BJ (cell line): ENCODE data around the gene ADRA1B. TPM values are rescaled to one million over a fixed set of nuclear protein-coding genes. Genes with fewer than 3 reads are reported as not detected.

Source experiments
- CTCF ChIA-PET: fragments of 350-600 bp; formaldehyde crosslinking; extraction: SDS; loops from one replicate; lab custom pipeline; 2021; ENCODE audit warnings: antibody characterized with exemption, inconsistent platforms; lab: Yijun Ruan, JAX
- POLR2A ChIA-PET: fragments of 300-600 bp; sonication (Branson Sonifier 250); formaldehyde crosslinking; extraction: SDS; loops from one replicate; lab custom pipeline; 2021; ENCODE audit warnings: antibody characterized with exemption; lab: Charles Lee
- DNase-seq: peaks from one replicate; pipeline ENCODE4 v3.0.0-alpha.2; 2011; ENCODE audit warnings: low read depth
- H3K27me3 ChIP-seq: 2 replicates; pipeline ENCODE4 v1.6.0; 2011; ENCODE audit warnings: low read length; ENCODE audit not compliant: control insufficient read depth, insufficient read depth
- H3K36me3 ChIP-seq: 2 replicates; pipeline ENCODE4 v1.5.1; 2011; ENCODE audit warnings: low read length; ENCODE audit not compliant: control insufficient read depth, insufficient read depth
- H3K4me3 ChIP-seq: 2 replicates; pipeline ENCODE4 v1.5.1; 2011; ENCODE audit warnings: low read depth, mild to moderate bottlenecking, control low read depth, low read length
- polyA plus RNA-seq: library from polyadenylated mRNA; depleted of rRNA; stranded (reverse); fragments of >200 nt; gene quantifications from 2 replicates; pipeline ENCODE4 v1.2.3, GENCODE V29; 2011
- TF ChIP-seq, protein P1 (sequence below): IDR thresholded peaks from 2 replicates; pipeline ENCODE4 v1.5.1; 2011; ENCODE audit warnings: low read depth, mild to moderate bottlenecking, control low read depth, inconsistent platforms, low read length, moderate library complexity; ENCODE audit not compliant: insufficient read depth

ADRA1B gene
- polyA plus RNA-seq, 1 experiment, result 2.1 TPM

DNA sequence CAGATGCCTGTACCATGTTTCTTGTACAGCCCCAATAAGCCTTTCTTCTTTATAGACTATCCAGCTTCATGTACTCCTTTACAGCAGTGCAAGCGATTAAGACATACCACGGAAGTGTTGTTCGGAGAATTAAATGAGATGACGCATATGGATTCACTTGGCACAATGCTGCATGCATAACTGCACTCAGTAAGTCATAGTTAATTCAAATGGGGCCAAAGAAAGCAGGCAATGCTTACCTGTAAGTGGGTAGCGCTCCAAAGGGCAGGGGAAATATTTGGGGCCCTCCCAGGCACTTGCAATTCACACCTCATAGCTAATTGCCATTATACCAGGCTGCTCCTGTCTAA is 7.7 kb upstream of the ADRA1B start:
- DNase-seq, result no peak
- TF ChIP-seq, protein P1, sequence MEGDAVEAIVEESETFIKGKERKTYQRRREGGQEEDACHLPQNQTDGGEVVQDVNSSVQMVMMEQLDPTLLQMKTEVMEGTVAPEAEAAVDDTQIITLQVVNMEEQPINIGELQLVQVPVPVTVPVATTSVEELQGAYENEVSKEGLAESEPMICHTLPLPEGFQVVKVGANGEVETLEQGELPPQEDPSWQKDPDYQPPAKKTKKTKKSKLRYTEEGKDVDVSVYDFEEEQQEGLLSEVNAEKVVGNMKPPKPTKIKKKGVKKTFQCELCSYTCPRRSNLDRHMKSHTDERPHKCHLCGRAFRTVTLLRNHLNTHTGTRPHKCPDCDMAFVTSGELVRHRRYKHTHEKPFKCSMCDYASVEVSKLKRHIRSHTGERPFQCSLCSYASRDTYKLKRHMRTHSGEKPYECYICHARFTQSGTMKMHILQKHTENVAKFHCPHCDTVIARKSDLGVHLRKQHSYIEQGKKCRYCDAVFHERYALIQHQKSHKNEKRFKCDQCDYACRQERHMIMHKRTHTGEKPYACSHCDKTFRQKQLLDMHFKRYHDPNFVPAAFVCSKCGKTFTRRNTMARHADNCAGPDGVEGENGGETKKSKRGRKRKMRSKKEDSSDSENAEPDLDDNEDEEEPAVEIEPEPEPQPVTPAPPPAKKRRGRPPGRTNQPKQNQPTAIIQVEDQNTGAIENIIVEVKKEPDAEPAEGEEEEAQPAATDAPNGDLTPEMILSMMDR, result no peak
- ChIA-PET POLR2A (no interaction called here), CTCF (interaction anchor here (1.2 to 1.6 kb wide), 2 partner anchors 8 to 10 kb away, joined by 4 to 8 read pairs; partner anchors contain the start of gene ADRA1B)
- Histone ChIP-seq H3K27me3 (no peaks in the 10 kb centered on the region), H3K4me3 (no peak overlapping the region), H3K36me3 (no peaks in the 10 kb centered on the region)

DNA sequence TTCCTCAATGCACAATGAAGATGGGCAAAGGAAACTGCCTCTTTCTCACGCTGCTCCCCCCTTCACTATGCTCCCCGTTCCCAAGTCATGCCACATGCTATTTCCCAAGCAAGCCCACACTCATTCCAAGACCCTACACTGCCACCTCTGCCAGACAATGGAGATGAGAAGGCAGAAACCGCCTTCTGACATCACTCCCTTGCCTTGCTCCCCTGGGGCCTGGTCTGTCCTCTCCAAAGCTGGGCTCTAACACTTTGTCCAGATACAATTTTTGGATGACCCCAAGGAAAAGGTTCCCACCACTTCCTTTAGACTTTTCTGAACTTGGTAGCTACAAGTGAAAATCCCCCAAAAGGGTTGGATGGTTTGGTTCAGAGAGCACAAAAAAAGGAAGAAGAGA is 7.2 kb upstream of the ADRA1B start:
- no peak overlapping the region for H3K4me3 ChIP-seq
- ChIA-PET CTCF (interaction anchor here (1.1 to 1.2 kb wide), 2 partner anchors 10 to 150 kb away, joined by 4 read pairs; no protein-coding TSS in a partner anchor), POLR2A (no interaction called here)
- no peaks in the 10 kb centered on the region for H3K27me3 ChIP-seq
- TF ChIP-seq, protein P1, result no peak
- no peaks in the 10 kb centered on the region for H3K36me3 ChIP-seq
- no peak for DNase-seq

DNA sequence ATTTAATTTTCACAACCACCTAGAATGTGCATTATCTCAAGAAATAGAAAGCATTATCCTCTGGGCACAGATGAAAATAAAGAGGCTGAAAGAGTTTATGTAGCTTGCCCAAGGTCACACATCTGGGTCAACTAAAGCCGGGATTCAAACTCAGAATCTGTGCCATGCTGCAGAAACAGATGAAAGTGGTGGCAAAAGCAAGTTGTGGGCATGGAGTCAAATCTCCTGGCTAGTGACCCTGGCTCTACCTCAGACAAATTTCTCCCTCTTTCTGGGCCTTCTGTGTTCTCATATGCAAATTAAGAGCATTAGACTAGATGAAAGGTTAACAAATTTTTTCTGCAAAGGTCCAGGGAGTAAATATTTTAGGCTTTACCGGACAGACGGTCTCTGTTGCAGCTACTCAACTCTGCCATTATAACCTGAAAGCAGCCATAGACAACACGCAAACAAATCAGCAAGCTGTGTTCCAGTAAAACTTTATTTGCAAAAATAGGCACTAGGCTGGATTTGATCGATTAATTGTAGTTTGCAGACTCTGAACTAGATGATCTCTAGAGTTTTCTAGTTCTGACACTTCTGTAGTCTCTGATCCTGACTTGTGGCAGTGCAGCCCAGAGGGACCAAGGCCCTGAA is 6.0 kb upstream of the ADRA1B start:
- ChIA-PET POLR2A (no interaction called here), CTCF (interaction anchor here (0.8 to 11.5 kb wide), 5 partner anchors 12 to 579 kb away, joined by 3 to 91 read pairs (median 3); no protein-coding TSS in a partner anchor)
- H3K36me3 ChIP-seq, result no peaks in the 10 kb centered on the region
- no peaks in the 10 kb centered on the region for H3K27me3 ChIP-seq
- no peak for DNase-seq
- TF ChIP-seq, protein P1, result no peak
- no peak overlapping the region for H3K4me3 ChIP-seq

DNA sequence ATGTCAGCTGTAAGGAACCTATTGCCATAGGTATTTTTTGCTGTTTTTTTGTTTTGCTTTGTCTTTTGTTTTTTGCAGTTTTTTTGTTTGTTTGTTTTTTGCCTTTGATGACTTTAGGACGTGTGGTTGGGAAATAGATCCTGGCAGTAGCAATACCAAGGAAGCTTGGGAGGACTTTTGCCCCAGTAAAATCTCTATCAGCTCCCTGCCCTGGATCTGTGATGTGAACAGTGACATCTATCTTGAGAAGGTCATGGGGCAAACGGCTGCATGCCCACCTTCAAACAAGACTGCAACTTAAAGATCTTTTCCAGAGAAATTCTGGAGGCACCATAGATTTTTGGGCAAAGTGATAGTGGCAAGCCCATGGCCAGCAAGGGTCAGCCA is 5.4 kb upstream of the ADRA1B start:
- POLR2A ChIA-PET, result no interaction called here
- H3K36me3 ChIP-seq, result no peaks in the 10 kb centered on the region
- CTCF ChIA-PET, result interaction anchor here (0.8 to 11.5 kb wide), 5 partner anchors 12 to 579 kb away, joined by 3 to 91 read pairs (median 3); no protein-coding TSS in a partner anchor
- H3K27me3 ChIP-seq, result no peaks in the 10 kb centered on the region
- no peak overlapping the region for H3K4me3 ChIP-seq
- TF ChIP-seq, protein P1, result no peak
- no peak for DNase-seq

DNA sequence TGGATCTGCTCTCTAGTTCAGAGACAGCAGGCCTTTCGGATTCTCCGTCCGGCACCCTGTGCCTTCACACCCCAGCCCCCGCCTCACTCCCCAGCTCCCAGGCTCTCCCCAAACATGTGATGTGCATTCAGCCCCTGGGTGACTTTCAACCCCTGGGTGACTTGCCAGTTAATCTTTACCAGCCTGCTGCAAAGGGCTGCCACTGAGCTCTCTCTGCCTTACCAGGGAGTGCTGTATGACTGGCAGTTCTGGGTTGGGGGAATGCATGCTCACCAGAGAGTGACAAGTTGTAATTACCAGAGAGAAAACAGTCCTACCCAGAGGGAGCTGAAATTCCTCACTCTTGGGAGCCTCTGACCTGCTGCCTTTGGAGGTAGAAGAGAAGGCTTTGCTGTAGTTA is 4.9 kb upstream of the ADRA1B start:
- no peak for DNase-seq
- TF ChIP-seq, protein P1, result no peak
- ChIA-PET POLR2A (no interaction called here), CTCF (interaction anchor here (0.8 to 11.5 kb wide), 4 partner anchors 13 to 580 kb away, joined by 3 to 91 read pairs (median 3); no protein-coding TSS in a partner anchor)
- no peaks in the 10 kb centered on the region for H3K27me3 ChIP-seq
- no peak overlapping the region for H3K4me3 ChIP-seq
- H3K36me3 ChIP-seq, result no peaks in the 10 kb centered on the region
